ENCODE data around the gene GATA5. TPM values are rescaled to one million over a fixed set of nuclear protein-coding genes. Genes with fewer than 3 reads are reported as not detected.

The GATA5 gene
- total RNA-seq, 1 experiment from 2014 or later = 0.10 TPM

DNA sequence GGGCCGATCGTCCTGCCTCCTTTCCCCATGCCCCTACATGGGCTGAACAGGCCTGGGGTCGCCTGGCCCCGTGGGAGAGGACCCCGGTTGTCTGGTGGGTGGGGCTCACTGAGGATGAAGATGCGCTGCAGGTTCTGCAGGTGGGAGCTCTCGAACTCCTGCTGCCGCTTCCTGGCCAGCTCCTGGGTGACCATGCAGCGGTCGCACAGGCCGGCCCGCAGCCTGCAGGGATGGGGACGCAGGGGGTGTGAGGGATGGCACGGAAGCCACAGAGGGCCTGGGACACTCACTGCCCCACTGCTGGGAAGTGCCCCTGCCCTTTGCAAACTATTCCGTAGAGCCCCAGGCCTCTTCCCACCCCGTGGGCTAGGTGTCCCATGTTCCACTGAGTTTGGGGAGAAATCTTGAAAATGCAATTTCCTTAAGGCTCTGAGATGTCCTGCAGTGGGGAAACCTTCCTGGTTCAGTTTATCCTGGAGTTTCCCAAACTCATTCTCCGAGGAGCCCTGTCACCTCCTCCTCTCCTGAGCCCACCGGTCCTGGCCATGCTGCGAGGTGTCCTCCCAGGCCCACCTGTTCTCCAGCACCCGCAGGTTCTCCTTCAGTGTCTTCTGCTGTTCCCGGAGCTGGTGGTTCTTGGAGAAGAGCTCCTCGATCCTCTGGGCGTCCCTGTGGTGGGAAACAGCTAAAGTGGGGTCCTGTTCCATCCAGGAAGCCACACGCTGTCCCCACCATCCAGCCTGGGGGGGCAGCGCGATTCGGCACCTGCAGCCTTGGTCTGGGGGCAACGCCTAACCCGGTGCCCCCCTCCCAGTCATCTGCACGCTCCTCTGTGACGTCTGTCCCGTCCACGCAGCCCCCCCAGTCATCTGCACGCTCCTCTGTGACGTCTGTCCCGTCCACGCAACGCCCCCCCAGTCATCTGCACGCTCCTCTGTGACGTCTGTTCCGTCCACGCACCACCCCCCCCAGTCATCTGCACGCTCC, 58.9 kb downstream of the GATA5 start:
- no peak for DNase-seq (ENCODE audit: low spot score)

- DNase-seq (ENCODE audit: low spot score) = no peak
Measured at GRCh38 chr20:62415354-62416111, 60.3 kb downstream of the GATA5 start.

DNA sequence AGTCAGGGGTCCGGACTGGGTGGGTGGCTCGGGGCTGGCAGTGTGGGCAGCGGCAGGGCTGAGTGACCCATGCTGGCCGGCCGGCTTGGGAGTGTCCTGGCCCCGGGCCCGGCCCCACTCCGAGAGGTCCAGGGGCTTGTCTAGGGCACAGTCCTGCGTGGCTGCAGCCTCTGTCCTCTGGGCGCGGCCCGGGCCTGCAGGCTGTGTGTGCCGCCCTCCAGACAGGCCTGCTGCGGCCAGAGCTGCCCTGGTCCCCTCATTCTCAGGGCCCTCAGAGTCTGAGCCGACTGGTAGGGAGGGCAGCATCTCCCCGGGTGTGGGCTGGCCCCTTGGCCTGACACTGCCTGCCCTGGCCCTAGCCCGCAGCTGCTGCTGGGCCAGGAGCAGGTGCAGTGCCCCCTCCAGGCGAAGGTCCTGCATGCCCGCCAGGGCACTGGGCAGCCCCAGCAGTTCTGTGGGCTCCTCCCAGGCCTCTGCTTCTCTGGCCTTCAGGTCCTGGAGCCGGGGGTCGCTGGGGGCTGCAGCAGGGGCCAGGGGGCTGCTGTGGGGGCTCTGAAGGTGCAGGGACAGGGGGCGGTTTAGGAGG, 61.8 kb downstream of the GATA5 start:
- DNase-seq (ENCODE audit: low spot score) = no peak

Other genes starting within 250 kb of the GATA5 start
- 12.5 and 17.7 TPM in 2 replicates for gene OSBPL2, start 237.5 kb downstream of the GATA5 start, total RNA-seq (2014; rRNA removed; shearing (Covaris generic))
- 180 and 203 TPM in 2 replicates for gene ADRM1, start 173.0 kb downstream of the GATA5 start, total RNA-seq (2014; rRNA removed; shearing (Covaris generic))
- 4.4 and 4.5 TPM in 2 replicates for gene LAMA5, start 108.7 kb downstream of the GATA5 start, total RNA-seq (2014; rRNA removed; shearing (Covaris generic))
- 2,095 and 2,204 TPM in 2 replicates for gene RPS21, start 88.9 kb downstream of the GATA5 start, total RNA-seq (2014; rRNA removed; shearing (Covaris generic))
- 2.4 and 4.8 TPM in 2 replicates for gene CABLES2, start 68.7 kb downstream of the GATA5 start, total RNA-seq (2014; rRNA removed; shearing (Covaris generic))
- gene RBBP8NL, start 48.5 kb downstream of the GATA5 start, total RNA-seq (2014; rRNA removed; shearing (Covaris generic)) = not detected in 2 replicates
- gene SLCO4A1, start 166.5 kb upstream of the GATA5 start, total RNA-seq (2014; rRNA removed; shearing (Covaris generic)) = 4.7 and 4.9 TPM in 2 replicates
- gene NTSR1, start 232.8 kb upstream of the GATA5 start, total RNA-seq (2014; rRNA removed; shearing (Covaris generic)) = not detected in 2 replicates

Data from H4 (cell line).